Mucosa of descending colon (tissue), 3 donors: ENCODE data around the gene MTUS2. TPM values are rescaled to one million over a fixed set of nuclear protein-coding genes. Genes with fewer than 3 reads are reported as not detected.

ENCODE experiments used
- ATAC-seq: fragments of 200-7000 bp; cut with Tn5 transposase; one replicate; pipeline ENCODE4 v1.9.1; 2020; ENCODE audit warnings: mild to moderate bottlenecking, moderate library complexity
- DNase-seq, 3 donors: peaks; one replicate each; pipeline ENCODE4 v3.0.0-alpha.2; 2020
- H3K36me3 ChIP-seq: fragments of 200-600 bp; one replicate; pipeline ENCODE4 v1.8.0; 2021; ENCODE audit warnings: low read depth, mild to moderate bottlenecking
- H3K4me1 ChIP-seq: fragments of 200-600 bp; one replicate; pipeline ENCODE4 v1.8.0; 2021; ENCODE audit warnings: low read depth, mild to moderate bottlenecking
- H3K4me3 ChIP-seq: fragments of 200-600 bp; one replicate; pipeline ENCODE4 v1.8.0; 2021; ENCODE audit warnings: mild to moderate bottlenecking
- H3K9me3 ChIP-seq: fragments of 200-600 bp; one replicate; pipeline ENCODE4 v1.8.0; 2021; ENCODE audit warnings: mild to moderate bottlenecking
- intact Hi-C, 2 donors: fragments of 100-400 bp; cut with DNase I in 1 of 2; cut with micrococcal nuclease in 1 of 2; formaldehyde crosslinking; loops; one replicate each; pipeline versions ENCODE4 v1.11.0 to v1.11.1; 2022; cut with DNase I, micrococcal nuclease
- total RNA-seq, 3 donors: library from RNA; stranded (reverse); fragmentation: NEBNext Ultra II Directional in 2 of 3; extraction: Animal tissue kit (Norgen Biotek cat#: 25700) in 2 of 3; gene quantifications; one replicate each; pipeline versions ENCODE4 v1.2.1 to v1.2.4, GENCODE V29; 2021 to 2023
- TF ChIP-seq, protein P1 (sequence below): fragments of 200-600 bp; IDR thresholded peaks from one replicate; pipeline ENCODE4 v1.8.0; 2022; ENCODE audit warnings: antibody characterized with exemption, mild to moderate bottlenecking
- donor health status: DM: no; HTN: no; CAD: no; lungs with moderate emphysema.
- donor health status: DM: no; HTN: no; CAD: no.
- donor health status: DM: no; HTN: yes; CAD: no.

Gene MTUS2
- total RNA-seq, 3 donors from 2014 or later: 0.09 to 0.85 (median 0.60) TPM

- no peaks in the 10 kb centered on the region for H3K36me3 ChIP-seq
- TF ChIP-seq, protein P1, sequence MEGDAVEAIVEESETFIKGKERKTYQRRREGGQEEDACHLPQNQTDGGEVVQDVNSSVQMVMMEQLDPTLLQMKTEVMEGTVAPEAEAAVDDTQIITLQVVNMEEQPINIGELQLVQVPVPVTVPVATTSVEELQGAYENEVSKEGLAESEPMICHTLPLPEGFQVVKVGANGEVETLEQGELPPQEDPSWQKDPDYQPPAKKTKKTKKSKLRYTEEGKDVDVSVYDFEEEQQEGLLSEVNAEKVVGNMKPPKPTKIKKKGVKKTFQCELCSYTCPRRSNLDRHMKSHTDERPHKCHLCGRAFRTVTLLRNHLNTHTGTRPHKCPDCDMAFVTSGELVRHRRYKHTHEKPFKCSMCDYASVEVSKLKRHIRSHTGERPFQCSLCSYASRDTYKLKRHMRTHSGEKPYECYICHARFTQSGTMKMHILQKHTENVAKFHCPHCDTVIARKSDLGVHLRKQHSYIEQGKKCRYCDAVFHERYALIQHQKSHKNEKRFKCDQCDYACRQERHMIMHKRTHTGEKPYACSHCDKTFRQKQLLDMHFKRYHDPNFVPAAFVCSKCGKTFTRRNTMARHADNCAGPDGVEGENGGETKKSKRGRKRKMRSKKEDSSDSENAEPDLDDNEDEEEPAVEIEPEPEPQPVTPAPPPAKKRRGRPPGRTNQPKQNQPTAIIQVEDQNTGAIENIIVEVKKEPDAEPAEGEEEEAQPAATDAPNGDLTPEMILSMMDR: no peak
- DNase-seq: no peak
- no peak overlapping the region for H3K4me3 ChIP-seq
- intact Hi-C loops: no loop called here
- H3K9me3 ChIP-seq: no peaks in the 10 kb centered on the region
- no peaks in the 10 kb centered on the region for H3K4me1 ChIP-seq
- ATAC-seq: no peak
These were observed 631.8 kb downstream of the MTUS2 start for GRCh38 chr13:29451976-29452375.

- intact Hi-C loops: no loop called here
- H3K36me3 ChIP-seq: no peaks in the 10 kb centered on the region
- TF ChIP-seq, protein P1: no peak
- H3K4me3 ChIP-seq: no peak overlapping the region
- DNase-seq (no peak), ATAC-seq (no peak)
- H3K9me3 ChIP-seq: no peaks in the 10 kb centered on the region
- no peaks in the 10 kb centered on the region for H3K4me1 ChIP-seq
These were observed 632.9 kb downstream of the MTUS2 start for GRCh38 chr13:29452773-29453616.

DNA sequence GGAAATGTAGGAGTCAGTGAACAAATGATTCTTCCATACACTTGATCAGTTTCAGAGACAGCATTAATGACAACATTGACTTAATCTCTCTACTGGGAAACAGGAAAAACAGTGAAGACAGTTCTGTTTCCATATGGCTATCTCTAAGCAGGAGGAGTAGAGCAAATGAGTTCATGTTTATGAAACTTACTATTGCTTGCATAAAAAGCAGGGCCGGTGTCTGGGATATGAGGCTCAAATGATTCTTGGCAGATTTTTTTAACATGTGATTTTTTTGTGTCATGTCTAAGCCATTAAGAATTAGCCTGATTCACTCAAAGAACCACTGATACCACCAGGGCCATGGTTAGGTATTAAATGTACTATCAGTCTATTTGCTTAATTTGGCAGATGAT is 633.5 kb downstream of the MTUS2 start:
- no peaks in the 10 kb centered on the region for H3K4me1 ChIP-seq
- H3K4me3 ChIP-seq: no peak overlapping the region
- ATAC-seq (no peak), DNase-seq (no peak)
- TF ChIP-seq, protein P1: no peak
- no peaks in the 10 kb centered on the region for H3K9me3 ChIP-seq
- no peaks in the 10 kb centered on the region for H3K36me3 ChIP-seq
- intact Hi-C loops: no loop called here

DNA sequence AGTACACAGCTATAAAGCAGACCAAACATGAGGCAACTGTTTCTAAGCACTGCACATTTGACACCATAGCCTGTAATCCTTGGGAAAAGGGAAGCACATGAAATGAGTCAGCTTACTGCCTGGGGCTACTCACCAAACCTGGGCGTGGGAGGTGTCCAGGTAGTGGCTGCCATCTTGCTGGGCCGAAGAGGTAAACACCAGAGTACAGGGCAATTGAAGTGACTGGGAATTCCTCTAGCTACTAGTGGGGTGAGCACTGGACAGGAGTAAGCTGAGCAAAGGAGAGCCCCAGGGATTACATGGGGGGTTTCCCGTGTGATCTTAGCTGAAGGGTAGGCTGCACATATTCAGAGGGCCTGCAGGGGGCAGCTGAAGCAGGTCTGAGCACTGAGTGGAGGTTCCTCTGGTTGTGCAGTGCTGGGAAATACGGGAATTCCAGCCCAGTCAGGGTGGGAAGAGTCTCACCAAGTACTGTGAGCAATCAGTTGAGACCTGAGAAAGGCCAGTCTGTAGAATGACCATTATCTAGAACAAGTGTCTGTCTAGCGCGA is 634.9 kb downstream of the MTUS2 start:
- ATAC-seq (no peak), DNase-seq (no peak)
- TF ChIP-seq, protein P1: no peak
- Histone ChIP-seq H3K4me3 (no peak overlapping the region), H3K36me3 (no peaks in the 10 kb centered on the region), H3K4me1 (no peaks in the 10 kb centered on the region), H3K9me3 (no peaks in the 10 kb centered on the region)
- intact Hi-C loops: no loop called here

DNA sequence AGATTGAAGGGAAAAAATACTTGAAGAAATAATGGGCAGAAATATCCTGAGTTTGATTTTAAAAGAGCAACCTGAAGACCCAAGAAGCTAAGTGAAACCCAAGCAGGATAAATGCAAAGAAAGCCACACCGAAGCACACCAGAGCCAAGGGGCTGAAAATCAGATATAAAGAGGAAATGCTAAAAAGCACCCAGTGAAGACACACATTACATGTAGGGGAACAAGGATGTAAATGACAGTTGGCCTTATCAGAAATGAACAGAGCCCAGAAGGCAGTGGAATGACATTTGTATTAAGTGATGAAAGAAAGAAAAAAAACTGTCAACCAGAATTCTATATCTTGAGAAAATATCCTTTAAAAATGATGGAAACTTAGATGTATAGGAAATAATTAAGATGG is 636.3 kb downstream of the MTUS2 start:
- no peak for ATAC-seq
- Histone ChIP-seq H3K9me3 (no peaks in the 10 kb centered on the region), H3K4me3 (no peak overlapping the region), H3K36me3 (no peaks in the 10 kb centered on the region), H3K4me1 (no peaks in the 10 kb centered on the region)
- TF ChIP-seq, protein P1: no peak
- DNase-seq: no peak
- intact Hi-C loops: no loop called here
